Adrenal gland (tissue), 5 donors: Measurements from ENCODE around the gene CCS.

ENCODE experiments used
- CTCF ChIP-seq, 6 experiments: fragments of 450-650 bp in 4 of 6; fragments of 200-600 bp in 2 of 6; sonication (generic) in 1 of 6; IDR thresholded peaks; 1 replicate in 5 of 6; 2 replicates in 1 of 6; pipeline versions ENCODE4 v1.5.1 to v1.8.0; 2016 to 2021; ENCODE audit warnings: antibody characterized with exemption in 6 of 6, mild to moderate bottlenecking in 2 of 6, moderate library complexity in 1 of 6
- POLR2A ChIP-seq, 2 donors: fragments of 450-650 bp; IDR thresholded peaks; one replicate each; pipeline ENCODE4 v1.6.1; 2017; ENCODE audit warnings: antibody characterized with exemption in 2 of 2, mild to moderate bottlenecking in 2 of 2, moderate library complexity in 1 of 2
- donor health status: DM: no; HTN: no; CAD: no.

- TF ChIP-seq CTCF (IDR thresholded peaks at IDR 0.05) (no peak), POLR2A (IDR thresholded peaks at IDR 0.05) (no peak)
Measured at GRCh38 chr11:66548774-66549630, 44.0 kb upstream of the CCS start.
